Kidney epithelial cell (primary cell): ENCODE data around the gene DHX58. TPM values are rescaled to one million over a fixed set of nuclear protein-coding genes. Genes with fewer than 3 reads are reported as not detected.

Experiments used
- DNase-seq: peaks from one replicate; pipeline ENCODE4 v3.0.0-alpha.2; 2010; ENCODE audit warnings: low read depth
- H3K27me3 ChIP-seq: 2 replicates; pipeline ENCODE4 v1.6.0; 2011; ENCODE audit warnings: low read length; ENCODE audit not compliant: control insufficient read depth, insufficient read depth
- H3K36me3 ChIP-seq: 2 replicates; pipeline ENCODE4 v1.5.1; 2011; ENCODE audit warnings: low read length; ENCODE audit not compliant: control insufficient read depth, insufficient read depth
- H3K4me3 ChIP-seq: 2 replicates; pipeline ENCODE4 v1.5.1; 2011; ENCODE audit warnings: low read depth, mild to moderate bottlenecking, control low read depth, low read length
- CTCF ChIP-seq: IDR thresholded peaks from 2 replicates; pipeline ENCODE4 v1.5.1; 2011; ENCODE audit warnings: mild to moderate bottlenecking, moderate library complexity, low read length, control low read depth, inconsistent platforms; ENCODE audit not compliant: insufficient read depth, poor library complexity, severe bottlenecking
- total RNA-seq: library from RNA; depleted of rRNA; stranded (reverse); fragments of >200 nt; gene quantifications from 2 replicates; pipeline ENCODE4 v1.2.3, GENCODE V29; 2015

The DHX58 gene
- total RNA-seq, 1 donor from 2014 or later: 10.0 TPM

DNA sequence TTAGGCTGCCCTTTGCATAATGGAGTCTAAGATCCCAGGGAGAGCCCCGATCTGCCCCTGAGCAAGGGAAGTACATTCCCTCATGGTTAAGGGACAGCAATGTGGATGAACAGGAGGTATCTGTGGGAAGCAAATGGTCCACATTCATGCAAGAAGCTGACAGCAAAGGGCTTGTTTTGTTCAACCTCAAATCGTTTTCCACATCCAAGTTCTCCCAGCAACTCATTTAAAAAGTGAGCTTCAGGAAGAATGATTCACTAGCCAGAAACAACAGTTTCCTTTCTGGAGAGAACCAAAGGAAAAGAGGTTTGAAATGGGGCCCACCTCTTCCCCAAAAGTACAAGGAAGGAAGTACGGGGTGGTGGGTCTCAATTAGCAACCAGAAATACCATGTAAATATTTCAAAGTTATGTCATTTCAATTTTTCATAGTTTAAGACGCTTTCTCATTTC is 19.5 kb upstream of the DHX58 start:
- no peak overlapping the region for H3K4me3 ChIP-seq
- no peak for DNase-seq
- H3K27me3 ChIP-seq: no peaks in the 10 kb centered on the region
- TF ChIP-seq CTCF: no peak
- H3K36me3 ChIP-seq: no peaks in the 10 kb centered on the region

DNA sequence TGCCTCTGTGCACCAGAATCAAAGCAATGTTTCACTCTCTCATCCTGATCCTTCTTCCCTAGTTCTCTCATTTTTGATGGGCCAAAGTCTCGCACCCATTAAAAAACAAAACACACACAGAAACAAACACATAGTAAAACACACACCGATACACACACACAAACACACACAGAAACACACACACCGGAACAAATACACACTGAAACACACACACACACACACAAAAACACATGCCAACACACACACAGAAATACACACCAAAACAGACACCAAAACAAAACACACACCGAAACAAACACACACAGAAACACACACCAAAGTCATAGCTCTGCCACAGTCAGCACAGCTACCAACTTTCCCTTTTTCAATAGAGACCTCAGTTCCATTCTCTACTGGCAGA is 18.7 kb upstream of the DHX58 start:
- Histone ChIP-seq H3K4me3 (no peak overlapping the region), H3K27me3 (no peaks in the 10 kb centered on the region), H3K36me3 (no peaks in the 10 kb centered on the region)
- TF ChIP-seq CTCF: no peak
- DNase-seq: no peak

GRCh38 chr17:42130310-42130936 is 17.9 kb upstream of the DHX58 start:
- Histone ChIP-seq H3K27me3 (no peaks in the 10 kb centered on the region), H3K36me3 (peaks cover 2% of the 10 kb centered on the region), H3K4me3 (no peak overlapping the region)
- no peak for DNase-seq
- no peak for TF ChIP-seq CTCF

- peaks cover 2% of the 10 kb centered on the region for H3K36me3 ChIP-seq
- no peak for TF ChIP-seq CTCF
- H3K4me3 ChIP-seq: no peak overlapping the region
- DNase-seq: no peak
- H3K27me3 ChIP-seq: no peaks in the 10 kb centered on the region
These were observed 16.8 kb upstream of the DHX58 start for GRCh38 chr17:42129109-42129837.

DNA sequence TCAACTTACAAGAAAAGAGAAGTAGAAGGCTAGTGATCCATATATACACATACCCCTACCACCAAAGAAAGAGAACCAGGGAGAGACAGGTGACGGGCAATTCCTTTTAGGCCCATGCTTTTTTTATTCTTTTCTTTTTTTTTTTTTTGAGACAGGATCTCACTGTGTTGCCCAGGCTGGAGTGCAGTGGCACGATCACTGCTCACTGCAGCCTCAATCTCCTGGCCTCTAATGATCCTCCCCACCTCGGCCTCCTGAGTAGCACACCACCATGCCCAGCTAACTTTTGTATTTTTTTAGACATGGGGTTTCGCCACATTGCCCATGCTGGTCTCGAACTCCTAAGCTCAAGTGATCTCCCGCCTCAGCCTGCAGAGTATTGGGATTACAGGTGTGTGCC is 14.9 kb upstream of the DHX58 start:
- TF ChIP-seq CTCF: no peak
- H3K27me3 ChIP-seq: no peaks in the 10 kb centered on the region
- H3K4me3 ChIP-seq: no peak overlapping the region
- H3K36me3 ChIP-seq: peaks cover 2% of the 10 kb centered on the region
- DNase-seq: no peak
